ENCODE results near the gene SLC35F5.

GRCh38 chr2:113705982-113706523 lies 50.4 kb downstream of the SLC35F5 start:
- TF ChIP-seq BRCA1 (CRISPR knock-in tag; IDR thresholded peaks at IDR 0.05) (no peak), RBFOX2 (IDR thresholded peaks at IDR 0.05; ENCODE audit: low read depth, low read length) (no peak), ZNF766 (CRISPR knock-in tag; IDR thresholded peaks at IDR 0.05; ENCODE audit: borderline replicate concordance) (no peak)
